Activated naive CD4-positive, alpha-beta T cell (primary cell): ENCODE data around the gene SPRTN.

Experiments used
- DNase-seq, 4 experiments: peaks; one replicate each; lab custom pipeline; 2025; lab: John Stamatoyannopoulos, UW

The SPRTN gene

GRCh38 chr1:231338270-231339128 is at the start of gene SPRTN:
TSS of gene SPRTN (plus strand) at chr1:231338293. CDS start at chr1:231338384, 91 bp downstream.
- peak in 1 of 4 experiments; percentile 38 for DNase-seq

GRCh38 chr1:231295938-231296337 is 42.2 kb upstream of the SPRTN start:
- no peak for DNase-seq

GRCh38 chr1:231301990-231302389 is 36.1 kb upstream of the SPRTN start:
- DNase-seq, result no peak

GRCh38 chr1:231310391-231310934 is 27.6 kb upstream of the SPRTN start:
- no peak for DNase-seq

- DNase-seq, result no peak
Measured at GRCh38 chr1:231311720-231312431, 26.2 kb upstream of the SPRTN start.

- no peak for DNase-seq
Measured at GRCh38 chr1:231312432-231312788, 25.7 kb upstream of the SPRTN start.

- DNase-seq, result no peak
Measured at GRCh38 chr1:231313661-231314060, 24.4 kb upstream of the SPRTN start.

- peak in 3 of 4 experiments; percentile 2 to 19 (median 7) for DNase-seq
Measured at GRCh38 chr1:231315887-231316286, 22.2 kb upstream of the SPRTN start.

- DNase-seq, result no peak
Measured at GRCh38 chr1:231317306-231318014, 20.6 kb upstream of the SPRTN start.

- DNase-seq, result no peak
Measured at GRCh38 chr1:231318015-231318355, 20.1 kb upstream of the SPRTN start.

- no peak for DNase-seq
Measured at GRCh38 chr1:231318568-231318967, 19.5 kb upstream of the SPRTN start.

GRCh38 chr1:231319080-231319479 is 19.0 kb upstream of the SPRTN start:
- no peak for DNase-seq

GRCh38 chr1:231322880-231323530 is 15.1 kb upstream of the SPRTN start:
- DNase-seq, result no peak

- no peak for DNase-seq
Measured at GRCh38 chr1:231324660-231325059, 13.4 kb upstream of the SPRTN start.

GRCh38 chr1:231326248-231326647 is 11.8 kb upstream of the SPRTN start:
- DNase-seq, result no peak

- no peak for DNase-seq
Measured at GRCh38 chr1:231327617-231328016, 10.5 kb upstream of the SPRTN start.

GRCh38 chr1:231329483-231329882 is 8.6 kb upstream of the SPRTN start:
- DNase-seq, result no peak

GRCh38 chr1:231332761-231333160 is 5.3 kb upstream of the SPRTN start:
- DNase-seq, result no peak

- DNase-seq, result no peak
Measured at GRCh38 chr1:231334079-231334666, 3.9 kb upstream of the SPRTN start.

GRCh38 chr1:231334952-231335351 is 3.1 kb upstream of the SPRTN start:
- no peak for DNase-seq
